CD14-positive monocyte (primary cell): Measurements from ENCODE around the gene CCNJL. TPM values are rescaled to one million over a fixed set of nuclear protein-coding genes. Genes with fewer than 3 reads are reported as not detected.

Source experiments
- DNase-seq, 3 donors: peaks; one replicate each; pipeline ENCODE4 v3.0.0-alpha.2; 2011 to 2022
- H2AFZ ChIP-seq: 2 replicates; pipeline ENCODE4 v1.6.0; 2012; ENCODE audit warnings: mild to moderate bottlenecking, low read depth, low read length, inconsistent platforms; ENCODE audit not compliant: insufficient read depth, poor library complexity, severe bottlenecking
- H3K27ac ChIP-seq, 2 donors: 1 replicate in 1 of 2; 2 replicates in 1 of 2; pipeline ENCODE4 v1.5.1; 2012 to 2013; ENCODE audit warnings: low read length in 2 of 2, control low read depth in 1 of 2, inconsistent platforms in 1 of 2, low read depth in 1 of 2, mild to moderate bottlenecking in 1 of 2
- H3K27me3 ChIP-seq, 2 donors: one replicate each; pipeline versions ENCODE4 v1.6.0 to v1.6.1; 2011 to 2013; ENCODE audit warnings: low read length in 2 of 2; ENCODE audit not compliant: control insufficient read depth in 2 of 2, insufficient read depth in 2 of 2
- H3K36me3 ChIP-seq, 2 donors: replicated peaks in 1 of 2; 1 replicate in 1 of 2; 2 replicates in 1 of 2; pipeline versions ENCODE4 v1.5.1 to v1.6.1; 2012 to 2013; ENCODE audit warnings: low read length in 2 of 2, control low read depth in 1 of 2, inconsistent platforms in 1 of 2, mild to moderate bottlenecking in 1 of 2; ENCODE audit not compliant: insufficient read depth in 2 of 2, control insufficient read depth in 1 of 2
- H3K4me1 ChIP-seq, 2 donors: 1 replicate in 1 of 2; 2 replicates in 1 of 2; pipeline versions ENCODE4 v1.5.1 to v1.6.1; 2012 to 2013; ENCODE audit warnings: low read length in 2 of 2, control low read depth in 1 of 2, inconsistent platforms in 1 of 2, mild to moderate bottlenecking in 1 of 2, moderate library complexity in 1 of 2; ENCODE audit not compliant: insufficient read depth in 2 of 2, control insufficient read depth in 1 of 2
- H3K4me2 ChIP-seq: replicated peaks from 2 replicates; pipeline ENCODE3; 2012; ENCODE audit warnings: low read length, moderate library complexity, mild to moderate bottlenecking; ENCODE audit not compliant: poor library complexity, severe bottlenecking; ENCODE audit errors: extremely low read depth
- H3K4me3 ChIP-seq, 3 experiments: fragments of 200-600 bp in 1 of 3; sonication (generic) in 1 of 3; replicated peaks in 1 of 3; 1 replicate in 2 of 3; 2 replicates in 1 of 3; pipeline ENCODE4 v1.5.1; 2011 to 2013; ENCODE audit warnings: low read length in 3 of 3, mild to moderate bottlenecking in 3 of 3, control low read depth in 2 of 3, low read depth in 2 of 3, inconsistent platforms in 1 of 3, moderate library complexity in 1 of 3
- H3K79me2 ChIP-seq: 2 replicates; pipeline ENCODE4 v1.6.0; 2012; ENCODE audit warnings: mild to moderate bottlenecking, control low read depth, inconsistent platforms, low read length, moderate library complexity; ENCODE audit not compliant: insufficient read depth
- H3K9ac ChIP-seq: 2 replicates; pipeline ENCODE4 v1.6.0; 2017; ENCODE audit warnings: low read length, mild to moderate bottlenecking; ENCODE audit not compliant: insufficient read depth, poor library complexity, severe bottlenecking
- H3K9me3 ChIP-seq, 2 donors: replicated peaks in 1 of 2; 1 replicate in 1 of 2; 2 replicates in 1 of 2; pipeline versions ENCODE4 v1.5.1 to v1.6.1; 2012 to 2013; ENCODE audit warnings: low read length in 2 of 2, control low read depth in 1 of 2; ENCODE audit not compliant: control insufficient read depth in 1 of 2, insufficient read depth in 1 of 2
- H4K20me1 ChIP-seq: 2 replicates; pipeline ENCODE4 v1.6.0; 2012; ENCODE audit warnings: mild to moderate bottlenecking, low read length, control low read depth, moderate library complexity; ENCODE audit not compliant: insufficient read depth
- H3K27ac Mint-ChIP-seq, 7 donors: one replicate each; pipeline ENCODE4 v1.8.0; 2020; ENCODE audit warnings: mild to moderate bottlenecking in 7 of 7, mixed read lengths in 7 of 7, moderate library complexity in 6 of 7, inconsistent platforms in 2 of 7
- H3K27me3 Mint-ChIP-seq, 3 donors: one replicate each; pipeline ENCODE4 v1.8.0; 2021 to 2022; ENCODE audit warnings: low read depth in 3 of 3, mild to moderate bottlenecking in 3 of 3, mixed read lengths in 3 of 3, moderate library complexity in 3 of 3, inconsistent platforms in 1 of 3
- H3K36me3 Mint-ChIP-seq, 2 donors: one replicate each; pipeline ENCODE4 v1.8.0; 2020; ENCODE audit warnings: mixed read lengths in 2 of 2, inconsistent platforms in 1 of 2, mild to moderate bottlenecking in 1 of 2
- H3K4me1 Mint-ChIP-seq: one replicate; pipeline ENCODE4 v1.8.0; 2020; ENCODE audit warnings: mild to moderate bottlenecking, mixed read lengths
- H3K4me3 Mint-ChIP-seq, 2 donors: one replicate each; pipeline ENCODE4 v1.8.0; 2020; ENCODE audit warnings: mild to moderate bottlenecking in 2 of 2, mixed read lengths in 2 of 2, moderate library complexity in 1 of 2
- H3K9me3 Mint-ChIP-seq, 7 donors: one replicate each; pipeline ENCODE4 v1.8.0; 2020 to 2022; ENCODE audit warnings: mixed read lengths in 7 of 7, mild to moderate bottlenecking in 6 of 7, moderate library complexity in 6 of 7, inconsistent platforms in 2 of 7
- CTCF ChIP-seq: fragments of 200-600 bp; IDR thresholded peaks from one replicate; pipeline ENCODE4 v1.8.0; 2022; ENCODE audit warnings: antibody characterized with exemption, mild to moderate bottlenecking
- WGBS: methylation state at CpG from one replicate; pipeline ENCODE4 v1.1.5; 2013; ENCODE audit warnings: missing lambda C conversion rate; ENCODE audit not compliant: insufficient coverage; 5-methylcytosine and 5-hydroxymethylcytosine counted together
- intact Hi-C, 2 donors: fragments of 100-400 bp; cut with micrococcal nuclease; formaldehyde crosslinking; loops; one replicate each; pipeline versions ENCODE4 v1.15.0 to v1.15.1; 2023
- polyA plus RNA-seq, 3 donors: library from polyadenylated mRNA; depleted of rRNA in 1 of 3; unstranded in 2 of 3; stranded (reverse) in 1 of 3; fragments of 300-500 nt in 2 of 3; fragments of >200 nt in 1 of 3; fragmentation: Illumina TruSeq in 2 of 3; gene quantifications; 1 replicate in 2 of 3; 2 replicates in 1 of 3; pipeline ENCODE4 v1.2.3, GENCODE V29; 2012 to 2021

The CCNJL gene
- polyA plus RNA-seq, 3 donors = 0.03 TPM; not detected in 2

GRCh38 chr5:160281275-160281674, 31.1 kb downstream of the CCNJL start:
- WGBS = no CpG with 5 or more reads among the region's 2 CpGs
- Mint-ChIP-seq H3K36me3 (no peaks in the 10 kb centered on the region), H3K4me1 (no peaks in the 10 kb centered on the region), H3K27me3 (peaks cover 1 to 3% (median 2%) of the 10 kb centered on the region in 3 donors), H3K27ac (no peak overlapping the region), H3K9me3 (no peaks in the 10 kb centered on the region), H3K4me3 (no peak overlapping the region)
- Histone ChIP-seq H3K36me3 (no peaks in the 10 kb centered on the region), H3K4me1 (no peaks in the 10 kb centered on the region), H4K20me1 (no peaks in the 10 kb centered on the region), H3K4me2 (no peak overlapping the region), H3K9ac (no peak overlapping the region), H3K27me3 (no peaks in the 10 kb centered on the region), H3K4me3 (no peak overlapping the region), H3K79me2 (no peaks in the 10 kb centered on the region), H3K9me3 (no peaks in the 10 kb centered on the region), H2AFZ (no peak overlapping the region), H3K27ac (no peak overlapping the region)
- intact Hi-C loops = no loop called here
- TF ChIP-seq CTCF = no peak
- no peak for DNase-seq

GRCh38 chr5:160280384-160281095, 31.8 kb downstream of the CCNJL start:
- Histone ChIP-seq H3K27ac (no peak overlapping the region), H3K27me3 (no peaks in the 10 kb centered on the region), H3K79me2 (no peaks in the 10 kb centered on the region), H3K4me1 (no peaks in the 10 kb centered on the region), H3K4me2 (no peak overlapping the region), H3K9ac (no peak overlapping the region), H2AFZ (no peak overlapping the region), H4K20me1 (no peaks in the 10 kb centered on the region), H3K4me3 (no peak overlapping the region), H3K36me3 (no peaks in the 10 kb centered on the region), H3K9me3 (no peaks in the 10 kb centered on the region)
- Mint-ChIP-seq H3K4me1 (no peaks in the 10 kb centered on the region), H3K9me3 (no peaks in the 10 kb centered on the region), H3K27me3 (peaks cover 1 to 3% (median 2%) of the 10 kb centered on the region in 3 donors), H3K4me3 (no peak overlapping the region), H3K36me3 (no peaks in the 10 kb centered on the region), H3K27ac (no peak overlapping the region)
- DNase-seq = no peak
- TF ChIP-seq CTCF = no peak
- intact Hi-C loops = no loop called here
- WGBS = 97% methylated on average over 25 of the region's 26 CpGs
